SK-N-MC (cell line): ENCODE results near the gene TERT.

Experiments used
- DNase-seq: peaks from one replicate; pipeline ENCODE4 v3.0.0-alpha.2; 2011; ENCODE audit warnings: low read depth, low spot score
- H3K27ac ChIP-seq: fragments of 200-600 bp; sonication (generic); 2 replicates; pipeline ENCODE4 v1.5.1; 2016; ENCODE audit warnings: mixed run types
- H3K36me3 ChIP-seq: fragments of 200-600 bp; sonication (generic); 2 replicates; pipeline ENCODE4 v1.6.1; 2017; ENCODE audit warnings: antibody characterized with exemption, low read length, mixed read lengths; ENCODE audit not compliant: insufficient read depth
- H3K4me3 ChIP-seq: fragments of 200-600 bp; sonication (generic); 2 replicates; pipeline ENCODE4 v1.5.1; 2016
- H3K9ac ChIP-seq: fragments of 200-600 bp; sonication (generic); 2 replicates; pipeline ENCODE4 v1.8.0; 2017; ENCODE audit warnings: mixed run types, mixed read lengths; ENCODE audit not compliant: insufficient read length
- H3K9me3 ChIP-seq: fragments of 200-600 bp; sonication (generic); 2 replicates; pipeline ENCODE4 v1.6.1; 2017; ENCODE audit warnings: low read depth, mild to moderate bottlenecking, antibody characterized with exemption, low read length, moderate library complexity, mixed read lengths
- EZH2 ChIP-seq: fragments of 200-600 bp; sonication (generic); IDR thresholded peaks from one replicate; pipeline ENCODE4 v1.6.1; 2017; ENCODE audit warnings: antibody characterized with exemption
- FOXP2 ChIP-seq: optimal IDR thresholded peaks from 2 replicates; pipeline ENCODE3; 2011; ENCODE audit warnings: mild to moderate bottlenecking, moderate library complexity; ENCODE audit not compliant: insufficient read depth; ENCODE audit errors: extremely low read length, control extremely low read depth
- POLR2AphosphoS5 ChIP-seq: IDR thresholded peaks from 2 replicates; pipeline ENCODE4 v1.6.1; 2012; ENCODE audit warnings: mild to moderate bottlenecking, low read depth, low read length, borderline replicate concordance

TERT gene

DNA sequence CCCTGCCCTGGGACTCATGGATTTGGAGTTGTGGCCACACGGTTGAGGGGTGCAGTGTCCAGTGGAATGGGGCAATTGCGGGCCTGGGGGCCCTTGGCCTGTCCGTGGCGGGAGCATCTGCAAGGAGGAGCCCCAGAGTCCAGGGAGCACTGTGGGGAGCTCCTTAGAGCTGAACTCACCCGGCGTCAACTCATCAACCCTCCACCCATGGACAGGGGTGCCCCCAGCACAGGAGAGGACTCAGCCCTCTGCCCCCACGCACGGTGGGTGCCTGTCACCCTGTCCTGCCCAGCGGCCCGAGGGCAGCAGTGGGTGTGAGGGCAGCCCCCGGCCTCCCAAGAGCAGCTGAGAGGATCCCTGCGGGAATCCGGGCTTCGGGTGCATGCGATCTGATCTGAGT lies 70.2 kb downstream of the TERT start:
- no peak overlapping the region for H3K4me3 ChIP-seq
- no peak overlapping the region for H3K9ac ChIP-seq
- no peak for DNase-seq
- no peaks in the 10 kb centered on the region for H3K9me3 ChIP-seq
- H3K27ac ChIP-seq = no peak overlapping the region
- no peaks in the 10 kb centered on the region for H3K36me3 ChIP-seq
- TF ChIP-seq FOXP2 (no peak), POLR2AphosphoS5 (no peak)

DNA sequence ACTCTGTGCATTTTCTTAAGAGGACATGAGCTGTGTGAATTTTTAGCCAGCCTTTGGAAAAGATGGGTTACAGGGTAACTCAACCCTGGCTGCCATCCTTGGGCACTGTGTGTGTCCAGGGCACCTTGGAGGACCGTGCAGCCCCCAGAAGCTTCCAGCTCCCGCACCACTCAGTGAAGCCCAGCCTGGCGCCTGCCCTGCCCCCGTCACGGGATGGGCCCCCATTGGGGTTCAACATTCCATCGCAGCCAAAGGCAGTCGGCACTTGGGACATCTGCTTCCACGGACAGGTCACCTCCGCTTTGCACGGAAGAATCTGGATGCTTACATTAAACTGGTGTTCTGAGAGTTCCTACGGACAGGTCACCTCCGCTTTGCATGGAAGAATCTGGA lies 71.6 kb downstream of the TERT start:
- TF ChIP-seq POLR2AphosphoS5 (no peak), EZH2 (no peak), FOXP2 (no peak)
- Histone ChIP-seq H3K4me3 (no peak overlapping the region), H3K9ac (no peak overlapping the region), H3K36me3 (no peaks in the 10 kb centered on the region), H3K9me3 (no peaks in the 10 kb centered on the region), H3K27ac (no peak overlapping the region)
- DNase-seq = no peak

DNA sequence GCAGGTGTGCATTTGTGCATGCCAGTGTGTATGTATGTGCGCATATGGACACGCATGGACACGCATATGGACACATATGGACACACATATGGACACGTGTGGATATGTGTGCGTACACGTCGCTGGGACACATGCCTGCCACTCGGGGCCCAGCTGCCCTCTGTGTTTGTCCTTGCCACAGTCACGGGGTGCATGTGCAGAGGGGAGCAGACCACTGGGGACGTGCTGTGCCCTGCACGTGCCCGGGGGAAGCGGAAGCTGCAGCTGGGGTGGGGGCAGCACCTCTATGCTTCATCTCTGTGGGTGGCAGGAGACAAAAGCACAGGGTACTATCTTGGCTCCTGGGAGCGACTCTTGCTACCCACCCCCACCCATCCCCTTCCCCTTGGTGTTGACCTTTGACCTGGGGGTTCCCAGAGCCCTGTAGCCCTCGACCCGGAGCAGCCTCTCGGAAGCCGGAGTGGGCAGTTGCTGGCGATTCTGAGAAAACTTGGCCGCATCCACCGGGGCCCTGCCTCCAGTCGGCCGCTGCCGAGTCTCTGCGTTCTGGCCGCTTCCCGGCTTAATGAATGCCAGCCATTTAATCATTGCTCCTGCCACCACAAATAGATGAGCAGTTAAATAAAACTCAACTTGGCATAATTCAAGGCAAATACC lies 72.1 kb downstream of the TERT start:
- Histone ChIP-seq H3K4me3 (no peak overlapping the region), H3K36me3 (no peaks in the 10 kb centered on the region), H3K27ac (no peak overlapping the region), H3K9ac (no peak overlapping the region), H3K9me3 (no peaks in the 10 kb centered on the region)
- DNase-seq = no peak
- no peak for TF ChIP-seq FOXP2
- TF ChIP-seq POLR2AphosphoS5 = no peak
- no peak for TF ChIP-seq EZH2

DNA sequence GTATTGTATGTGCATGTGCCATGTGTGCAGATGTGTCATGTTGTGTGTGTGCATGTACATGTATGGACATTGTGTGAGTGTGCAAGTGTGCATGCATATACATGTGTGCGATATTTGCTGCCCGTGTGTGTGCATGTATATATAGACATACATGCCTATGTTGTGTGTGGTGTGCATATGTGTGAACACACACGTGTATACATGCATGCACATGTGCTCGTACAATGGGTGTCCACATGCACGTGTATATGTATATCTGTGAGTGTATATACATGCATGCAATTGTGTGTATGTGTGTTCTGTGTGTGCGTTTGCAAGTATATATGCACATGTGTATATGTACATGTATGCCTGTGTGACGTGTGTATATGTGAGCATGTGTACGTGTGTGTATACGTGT lies 72.7 kb downstream of the TERT start:
- no peaks in the 10 kb centered on the region for H3K36me3 ChIP-seq

DNA sequence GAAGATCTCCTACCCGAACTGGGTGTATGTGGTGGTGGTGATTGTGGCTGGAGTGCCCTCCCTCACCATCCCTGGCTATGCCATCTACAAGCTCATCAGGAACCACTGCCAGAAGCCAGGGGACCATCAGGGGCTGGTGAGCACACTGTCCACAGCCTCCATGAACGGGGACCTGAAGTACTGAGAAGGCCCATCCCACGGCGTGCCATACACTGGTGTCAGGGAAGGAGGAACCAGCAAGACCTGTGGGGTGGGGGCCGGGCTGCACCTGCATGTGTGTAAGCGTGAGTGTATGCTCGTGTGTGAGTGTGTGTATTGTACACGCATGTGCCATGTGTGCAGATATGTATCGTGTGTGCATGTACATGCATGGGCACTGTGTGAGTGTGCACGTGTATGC lies 73.1 kb downstream of the TERT start:
- no peak overlapping the region for H3K27ac ChIP-seq
- no peaks in the 10 kb centered on the region for H3K36me3 ChIP-seq
- no peak overlapping the region for H3K4me3 ChIP-seq
- H3K9me3 ChIP-seq = no peaks in the 10 kb centered on the region
- TF ChIP-seq EZH2 (no peak), FOXP2 (no peak), POLR2AphosphoS5 (no peak)
- DNase-seq = no peak
- no peak overlapping the region for H3K9ac ChIP-seq

More for the DNA sequence above, 72.7 kb downstream of the TERT start:
- no peak for DNase-seq
- H3K27ac ChIP-seq = no peak overlapping the region
- no peaks in the 10 kb centered on the region for H3K9me3 ChIP-seq
- no peak overlapping the region for H3K9ac ChIP-seq
- no peak overlapping the region for H3K4me3 ChIP-seq
- TF ChIP-seq FOXP2 (no peak), EZH2 (no peak), POLR2AphosphoS5 (no peak)

DNA sequence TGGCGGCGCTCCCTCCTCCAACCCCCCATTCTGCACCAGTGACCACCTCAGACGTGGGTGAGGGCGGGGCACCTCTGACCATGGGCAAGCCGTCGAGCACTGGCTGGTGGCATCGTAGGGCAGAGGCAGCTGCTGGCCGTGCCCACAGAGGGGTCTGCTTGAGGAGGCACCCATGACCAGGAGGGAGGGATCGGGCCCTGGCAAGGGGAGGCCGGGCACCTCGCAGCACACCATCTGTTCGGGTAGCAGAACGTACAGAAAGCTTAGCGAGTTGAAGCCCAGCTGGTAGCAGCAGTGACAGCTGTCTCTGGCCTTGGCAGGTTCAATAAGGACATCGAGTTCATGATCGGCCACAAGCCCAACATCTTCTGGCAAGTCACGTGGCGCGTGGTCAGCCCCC lies 74.0 kb downstream of the TERT start:
- H3K9me3 ChIP-seq = no peaks in the 10 kb centered on the region
- no peak overlapping the region for H3K4me3 ChIP-seq
- no peaks in the 10 kb centered on the region for H3K36me3 ChIP-seq
- DNase-seq = no peak
- TF ChIP-seq FOXP2 (no peak), POLR2AphosphoS5 (no peak), EZH2 (no peak)
- no peak overlapping the region for H3K9ac ChIP-seq
- H3K27ac ChIP-seq = no peak overlapping the region

DNA sequence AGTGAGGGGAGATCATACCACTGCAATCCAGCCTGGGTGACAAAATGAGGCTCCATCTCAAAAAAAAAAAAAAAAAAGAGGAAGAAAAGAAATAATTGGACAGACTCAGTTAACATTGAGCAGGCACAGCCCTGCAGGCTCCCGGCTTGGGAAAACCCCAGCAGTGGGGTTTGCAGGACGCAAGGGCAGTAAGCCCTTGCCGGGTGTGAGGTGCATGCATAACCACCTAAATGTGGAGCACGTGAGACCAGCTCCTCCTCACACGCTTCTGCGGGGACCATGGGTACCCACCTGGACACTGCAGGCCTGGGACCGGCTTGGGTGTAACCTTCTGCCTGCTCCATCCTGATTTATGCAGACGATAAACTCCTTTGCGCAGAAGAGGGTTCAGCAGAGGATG lies 74.5 kb downstream of the TERT start:
- no peaks in the 10 kb centered on the region for H3K9me3 ChIP-seq
- H3K36me3 ChIP-seq = no peaks in the 10 kb centered on the region
- no peak overlapping the region for H3K9ac ChIP-seq
- TF ChIP-seq POLR2AphosphoS5 = no peak
- no peak for TF ChIP-seq FOXP2
- no peak for TF ChIP-seq EZH2
- DNase-seq = no peak
- no peak overlapping the region for H3K4me3 ChIP-seq
- no peak overlapping the region for H3K27ac ChIP-seq

DNA sequence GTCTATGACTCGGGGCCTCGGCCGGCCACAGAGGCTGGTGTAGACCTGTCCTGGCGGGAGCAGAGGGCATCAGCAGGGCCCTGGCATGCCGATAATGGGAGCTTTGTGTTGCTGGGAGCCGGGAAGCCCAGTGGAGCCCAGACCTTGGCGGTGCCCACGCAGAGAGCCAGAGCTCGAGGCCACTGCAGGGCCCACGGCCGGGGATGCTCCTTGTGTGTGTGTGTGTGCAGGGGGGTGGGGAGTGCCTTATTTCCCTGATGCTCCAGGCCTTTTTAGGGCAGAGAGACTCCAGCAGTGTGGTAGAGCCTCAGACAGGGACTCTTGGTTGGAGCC lies 75.1 kb downstream of the TERT start:
- no peak for DNase-seq
- H3K4me3 ChIP-seq = no peak overlapping the region

DNA sequence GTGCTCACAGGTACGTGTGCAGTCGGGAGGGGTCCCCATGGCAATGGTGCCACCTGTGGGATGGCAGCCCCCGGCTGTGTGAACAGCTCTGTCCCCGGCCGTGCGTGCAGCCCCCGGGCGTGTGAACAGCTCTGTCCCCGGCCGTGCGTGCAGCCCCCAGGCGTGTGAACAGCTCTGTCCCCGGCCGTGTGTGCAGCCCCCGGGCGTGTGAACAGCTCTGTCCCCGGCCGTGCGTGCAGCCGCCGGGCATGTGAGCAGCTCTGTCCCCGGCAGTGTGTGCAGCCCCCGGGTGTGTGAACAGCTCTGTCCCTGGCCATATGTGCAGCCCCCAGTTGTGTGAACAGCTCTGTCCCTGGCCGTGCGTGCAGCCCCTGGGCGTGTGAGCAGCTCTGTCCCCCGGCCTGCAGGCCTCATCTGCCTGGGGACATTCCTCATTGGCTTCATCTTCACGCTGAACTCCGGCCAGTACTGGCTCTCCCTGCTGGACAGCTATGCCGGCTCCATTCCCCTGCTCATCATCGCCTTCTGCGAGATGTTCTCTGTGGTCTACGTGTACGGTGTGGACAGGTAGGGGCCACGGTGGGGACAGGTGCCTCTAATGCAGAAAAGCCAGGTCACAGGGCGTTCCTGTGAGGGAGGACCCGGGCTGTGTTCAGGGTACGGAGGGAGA lies 75.6 kb downstream of the TERT start:
- TF ChIP-seq EZH2 = no peak
- TF ChIP-seq POLR2AphosphoS5 = no peak
- no peak for TF ChIP-seq FOXP2
- no peaks in the 10 kb centered on the region for H3K36me3 ChIP-seq
- H3K27ac ChIP-seq = no peak overlapping the region
- H3K9ac ChIP-seq = no peak overlapping the region
- no peak for DNase-seq
- no peak overlapping the region for H3K4me3 ChIP-seq
- H3K9me3 ChIP-seq = no peaks in the 10 kb centered on the region

More for the DNA sequence above, 75.1 kb downstream of the TERT start:
- no peak overlapping the region for H3K9ac ChIP-seq
- H3K27ac ChIP-seq = no peak overlapping the region
- no peaks in the 10 kb centered on the region for H3K9me3 ChIP-seq
- H3K36me3 ChIP-seq = no peaks in the 10 kb centered on the region
- TF ChIP-seq FOXP2 = no peak
- TF ChIP-seq EZH2 = no peak
- no peak for TF ChIP-seq POLR2AphosphoS5
